Adrenal gland (tissue), 12 donors: ENCODE measurements around the gene ANKLE1. TPM values are rescaled to one million over a fixed set of nuclear protein-coding genes. Genes with fewer than 3 reads are reported as not detected.

Experiments
- DNase-seq, 7 donors: peaks; one replicate each; pipeline ENCODE4 v3.0.0-alpha.2; 2019 to 2020
- H3K27ac ChIP-seq, 5 donors: fragments of 200-600 bp; sonication (generic) in 4 of 5; 1 replicate in 3 of 5; 2 replicates in 2 of 5; pipeline versions ENCODE4 v1.5.1 to v1.8.0; 2016 to 2020; ENCODE audit warnings: mild to moderate bottlenecking in 1 of 5
- H3K27me3 ChIP-seq: fragments of 200-600 bp; 2 replicates; pipeline ENCODE4 v1.8.0; 2021
- H3K36me3 ChIP-seq, 2 donors: fragments of 200-600 bp; replicated peaks in 1 of 2; 1 replicate in 1 of 2; 2 replicates in 1 of 2; pipeline versions ENCODE4 v1.5.1 to v1.8.0; 2018 to 2022
- H3K4me1 ChIP-seq, 2 donors: fragments of 200-600 bp; replicated peaks in 1 of 2; 1 replicate in 1 of 2; 2 replicates in 1 of 2; pipeline versions ENCODE4 v1.5.1 to v1.8.0; 2018 to 2021
- H3K4me3 ChIP-seq, 4 donors: fragments of 200-600 bp; sonication (generic) in 3 of 4; one replicate each; pipeline ENCODE4 v1.5.1; 2016 to 2018
- H3K9me3 ChIP-seq, 3 donors: fragments of 200-600 bp; sonication (generic) in 1 of 3; replicated peaks in 1 of 3; 1 replicate in 2 of 3; 2 replicates in 1 of 3; pipeline versions ENCODE4 v1.5.1 to v1.8.0; 2016 to 2021
- CTCF ChIP-seq, 6 experiments: fragments of 450-650 bp in 4 of 6; fragments of 200-600 bp in 2 of 6; sonication (generic) in 1 of 6; IDR thresholded peaks; 1 replicate in 5 of 6; 2 replicates in 1 of 6; pipeline versions ENCODE4 v1.5.1 to v1.8.0; 2016 to 2021; ENCODE audit warnings: antibody characterized with exemption in 6 of 6, mild to moderate bottlenecking in 2 of 6, moderate library complexity in 1 of 6
- POLR2A ChIP-seq, 2 donors: fragments of 450-650 bp; IDR thresholded peaks; one replicate each; pipeline ENCODE4 v1.6.1; 2017; ENCODE audit warnings: antibody characterized with exemption in 2 of 2, mild to moderate bottlenecking in 2 of 2, moderate library complexity in 1 of 2
- WGBS, 4 donors: extraction: QIAGEN DNeasy Blood & Tissue Kit in 2 of 4; methylation state at CpG; one replicate each; pipeline versions ENCODE4 v1.1.5 to v1.1.7; 2013 to 2017; 5-methylcytosine and 5-hydroxymethylcytosine counted together
- intact Hi-C, 2 donors: fragments of 100-400 bp; cut with DNase I; formaldehyde crosslinking; loops; one replicate each; pipeline versions ENCODE4 v1.14.1 to v1.15.0; 2022 to 2023
- polyA plus RNA-seq, 3 donors: library from polyadenylated mRNA; stranded (reverse); fragments of 200-250 nt in 2 of 3; fragments of 350-450 nt in 1 of 3; fragmentation: Illumina TruSeq in 1 of 3; extraction: RNeasy Lipid Tissue Mini Kit (QIAGEN cat#74804) in 1 of 3; gene quantifications; one replicate each; pipeline ENCODE4 v1.2.3, GENCODE V29; 2013 to 2014
- total RNA-seq, 9 donors: library from RNA; depleted of rRNA in 4 of 9; stranded (reverse); fragments of >200 nt in 4 of 9; fragments of 120-200 nt in 1 of 9; fragmentation: NEBNext Ultra II Directional in 1 of 9; extraction: Animal tissue kit (Norgen Biotek cat#: 25700) in 1 of 9; gene quantifications; one replicate each; pipeline versions ENCODE4 v1.1.0 to v1.2.4, GENCODE V29; 2013 to 2023
- donor health status: healthy with polysubstance abuse.
- donor health status: Bipolar disorder and iron deficiency.
- donor health status: DM: yes; HTN: yes; CAD: no.
- donor health status: DM: no; HTN: no; CAD: no.
- donor health status: DM: no; HTN: no; CAD: no.
- donor health status: DM: yes; HTN: yes; CAD: no.

Gene ANKLE1
- total and polyA plus RNA-seq, 12 donors = 0.11 to 1.8 (median 0.38) TPM

- DNase-seq = no peak
- TF ChIP-seq POLR2A (IDR thresholded peaks at IDR 0.05) (no peak), CTCF (IDR thresholded peaks at IDR 0.05) (no peak)
These were observed 43.7 kb upstream of the ANKLE1 start for GRCh38 chr19:17237747-17238706.

DNA sequence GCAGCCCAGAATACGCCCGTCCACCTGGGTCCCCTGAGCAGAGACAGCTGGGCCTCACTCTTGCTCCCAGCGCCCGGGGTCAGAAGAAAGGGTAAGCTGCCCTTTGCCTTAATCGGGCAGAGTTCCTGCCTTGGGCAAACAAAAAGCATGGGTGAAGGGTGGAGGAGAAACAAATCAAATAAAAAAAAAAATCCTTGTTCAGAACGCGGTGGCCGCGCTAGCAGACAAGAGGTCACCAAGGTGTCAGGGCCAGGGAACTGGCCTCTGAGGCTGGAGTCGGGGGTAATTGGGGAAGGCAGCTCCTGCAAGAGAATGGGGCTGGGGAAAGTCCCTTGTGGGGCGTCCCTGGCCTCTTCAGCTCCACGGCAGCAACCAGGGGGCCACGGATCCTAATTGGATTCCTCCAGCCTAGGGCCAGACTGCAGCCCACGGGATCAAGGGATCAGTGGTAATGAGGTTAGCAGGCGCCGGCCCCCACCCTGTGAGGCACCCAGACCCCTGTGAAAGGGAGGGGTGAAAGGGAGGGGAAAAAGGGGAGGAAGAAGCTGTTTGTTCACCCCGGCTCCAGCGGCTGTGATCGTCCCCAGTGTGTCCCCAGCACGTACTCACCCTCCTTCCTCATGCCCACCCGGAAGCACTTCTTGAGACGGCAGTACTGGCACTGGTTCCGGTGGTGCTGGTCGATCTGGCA, 41.5 kb upstream of the ANKLE1 start:
- intact Hi-C loops = no loop called here
- no peaks in the 10 kb centered on the region for H3K9me3 ChIP-seq
- TF ChIP-seq POLR2A (IDR thresholded peaks at IDR 0.05) = no peak
- no peak for TF ChIP-seq CTCF (IDR thresholded peaks at IDR 0.05)
- H3K27me3 ChIP-seq = no peaks in the 10 kb centered on the region
- peaks cover 13 to 23% of the 10 kb centered on the region in 2 donors for H3K4me1 ChIP-seq
- H3K27ac ChIP-seq = peak overlapping the region in 2 of 5 donors; percentile 20 to 21
- no peak overlapping the region for H3K4me3 ChIP-seq
- no peak for DNase-seq
- H3K36me3 ChIP-seq = peaks cover 0 to 13% of the 10 kb centered on the region in 2 donors
- 64 to 75% (median 73%) methylated on average over 21 to 24 of the region's 24 CpGs for WGBS, 4 donors

More at GRCh38 chr19:17237747-17238706, 43.7 kb upstream of the ANKLE1 start:
- no peak overlapping the region for H3K4me3 ChIP-seq
- H3K4me1 ChIP-seq = peaks cover 21 to 30% of the 10 kb centered on the region in 2 donors
- WGBS, 4 donors = 87 to 91% (median 89%) methylated on average over 12 to 13 of the region's 13 CpGs
- intact Hi-C loops = no loop called here
- no peaks in the 10 kb centered on the region for H3K9me3 ChIP-seq
- H3K27ac ChIP-seq = no peak overlapping the region
- H3K36me3 ChIP-seq = peaks cover 0 to 20% of the 10 kb centered on the region in 2 donors
- no peaks in the 10 kb centered on the region for H3K27me3 ChIP-seq

DNA sequence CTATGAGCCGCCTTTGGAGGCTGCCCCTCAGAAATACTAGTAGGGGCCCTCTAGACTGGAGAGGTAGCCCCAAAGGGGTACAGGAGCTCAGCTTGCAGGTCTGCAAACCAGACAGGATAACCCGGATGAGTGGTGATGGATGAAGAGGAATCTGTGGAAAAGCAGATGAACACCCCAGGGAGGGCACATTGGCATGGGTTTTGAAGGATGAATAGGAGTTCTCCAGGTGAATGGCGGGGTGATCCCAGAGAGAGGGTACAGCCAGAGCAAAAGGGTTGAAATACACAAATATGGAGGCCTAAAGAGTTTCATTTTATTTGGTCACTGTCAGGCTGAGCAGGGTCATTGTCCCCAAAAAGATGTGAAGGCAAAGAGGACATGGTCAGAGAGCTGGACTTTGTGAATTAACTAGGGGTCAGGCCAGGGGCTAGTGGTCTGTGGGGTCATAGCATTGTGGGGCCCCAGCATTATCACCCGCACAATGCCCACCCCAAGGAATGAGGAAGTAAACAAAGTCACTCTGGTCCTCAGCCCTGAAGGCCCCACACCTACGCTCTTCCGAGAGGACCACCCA, 40.8 kb upstream of the ANKLE1 start:
- DNase-seq = no peak
- peaks cover 10 to 21% of the 10 kb centered on the region in 2 donors for H3K4me1 ChIP-seq
- H3K27me3 ChIP-seq = no peaks in the 10 kb centered on the region
- peak overlapping the region in 1 of 5 donors; percentile 31 for H3K27ac ChIP-seq
- no peaks in the 10 kb centered on the region for H3K9me3 ChIP-seq
- no peak for TF ChIP-seq POLR2A (IDR thresholded peaks at IDR 0.05)
- TF ChIP-seq CTCF (IDR thresholded peaks at IDR 0.05) = no peak
- H3K4me3 ChIP-seq = no peak overlapping the region
- peaks cover 0 to 13% of the 10 kb centered on the region in 2 donors for H3K36me3 ChIP-seq
- 90 to 100% (median 94%) methylated on average over 4 to 6 of the region's 6 CpGs for WGBS, 4 donors
- intact Hi-C loops = no loop called here
